Activated CD4-positive, CD25-positive, alpha-beta regulatory T cell (primary cell): ENCODE results near the gene TMEM87B.
"Not testable (repeated sequence)": the region's sequence is repeated elsewhere in the genome, so short reads cannot be mapped to it uniquely, and the experiment has no call there.

ENCODE experiments used
- DNase-seq, 4 experiments: peaks; one replicate each; lab custom pipeline; 2025; lab: John Stamatoyannopoulos, UW

The TMEM87B gene

GRCh38 chr2:112065966-112066365 is 10.9 kb downstream of the TMEM87B start:
- DNase-seq: no peak

- not testable (repeated sequence) for DNase-seq
Measured at GRCh38 chr2:112069794-112070193, 14.7 kb downstream of the TMEM87B start.

- DNase-seq: no peak
Measured at GRCh38 chr2:112073875-112074274, 18.8 kb downstream of the TMEM87B start.

- DNase-seq: no peak
Measured at GRCh38 chr2:112074506-112074905, 19.4 kb downstream of the TMEM87B start.

- DNase-seq: no peak
Measured at GRCh38 chr2:112075490-112076260, 20.6 kb downstream of the TMEM87B start.

- DNase-seq: no peak
Measured at GRCh38 chr2:112077814-112078213, 22.7 kb downstream of the TMEM87B start.

- no peak for DNase-seq
Measured at GRCh38 chr2:112081262-112081661, 26.2 kb downstream of the TMEM87B start.

GRCh38 chr2:112084689-112085374 is 29.8 kb downstream of the TMEM87B start:
- DNase-seq: no peak

GRCh38 chr2:112085375-112085730 is 30.3 kb downstream of the TMEM87B start:
- DNase-seq: no peak

- no peak for DNase-seq
Measured at GRCh38 chr2:112085916-112086669, 31.0 kb downstream of the TMEM87B start.

GRCh38 chr2:112087346-112088020 is 32.4 kb downstream of the TMEM87B start:
- DNase-seq: no peak

- no peak for DNase-seq
Measured at GRCh38 chr2:112089375-112089774, 34.3 kb downstream of the TMEM87B start.

- DNase-seq: no peak
Measured at GRCh38 chr2:112092286-112093041, 37.4 kb downstream of the TMEM87B start.

- DNase-seq: no peak
Measured at GRCh38 chr2:112093216-112093615, 38.1 kb downstream of the TMEM87B start.

GRCh38 chr2:112095681-112096080 is 40.6 kb downstream of the TMEM87B start:
- DNase-seq: no peak

- no peak for DNase-seq
Measured at GRCh38 chr2:112096098-112096497, 41.0 kb downstream of the TMEM87B start.

GRCh38 chr2:112108178-112108832 is 53.2 kb downstream of the TMEM87B start:
- DNase-seq: no peak

GRCh38 chr2:112109278-112109677 is 54.2 kb downstream of the TMEM87B start:
- no peak for DNase-seq

- no peak for DNase-seq
Measured at GRCh38 chr2:112110966-112111365, 55.9 kb downstream of the TMEM87B start.

- DNase-seq: not testable (repeated sequence)
Measured at GRCh38 chr2:112113354-112113753, 58.3 kb downstream of the TMEM87B start.

GRCh38 chr2:112118148-112118547 is 63.1 kb downstream of the TMEM87B start:
- no peak for DNase-seq
